Measurements from ENCODE around the gene ANXA2R. TPM values are rescaled to one million over a fixed set of nuclear protein-coding genes. Genes with fewer than 3 reads are reported as not detected.
A peak's percentile ranks its signal among the peaks of the same experiment; 100 is the strongest.
"Not testable (repeated sequence)": the region's sequence is repeated elsewhere in the genome, so short reads cannot be mapped to it uniquely, and the experiment has no call there.

Gene ANXA2R
- total RNA-seq, 1 donor from 2014 or later = 1.4 TPM

DNA sequence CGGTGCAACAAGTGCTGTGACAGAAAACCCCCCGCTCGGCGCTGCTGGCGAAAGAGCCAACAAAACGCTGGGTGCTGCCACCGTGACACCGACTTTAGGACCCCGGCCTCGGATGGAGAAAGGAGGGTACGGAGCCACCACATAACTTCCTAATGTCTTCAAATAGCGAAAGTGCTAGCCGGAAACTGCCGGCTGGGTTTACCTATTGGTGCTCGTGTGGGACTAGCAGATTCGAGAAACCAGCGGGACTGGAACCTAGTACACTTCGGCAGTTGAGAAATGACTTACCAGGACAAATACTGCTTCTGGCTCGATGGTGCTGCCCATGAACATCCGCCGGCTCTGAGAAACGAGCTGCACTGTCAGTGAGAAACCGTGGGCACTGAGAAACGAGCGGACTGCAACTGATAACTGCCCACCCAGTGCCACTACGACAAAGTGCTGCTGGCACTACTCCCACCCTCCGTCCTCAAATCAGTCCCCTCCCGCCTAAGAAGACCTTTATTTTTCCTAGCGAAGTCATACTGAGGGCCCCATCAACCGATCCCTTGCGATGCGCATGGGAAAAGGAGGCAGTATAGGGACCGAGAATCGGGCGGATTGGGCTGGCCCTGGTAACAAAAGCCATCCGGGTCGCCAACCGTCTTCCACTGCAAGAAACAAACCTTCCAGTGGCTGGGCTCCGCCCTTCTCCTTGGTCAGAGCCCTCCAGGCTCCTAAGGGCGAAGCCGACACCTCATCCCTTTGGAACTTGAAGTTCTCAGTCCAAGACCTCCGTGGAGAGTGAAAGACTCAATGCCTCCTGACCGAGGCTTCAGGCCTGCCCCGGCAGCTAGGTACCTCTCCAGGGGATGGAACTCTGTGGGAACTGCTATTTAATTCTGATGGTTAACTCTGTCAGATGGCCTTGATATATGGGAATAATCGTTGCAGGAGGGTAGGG lies 27.0 kb upstream of the ANXA2R start:
- H3K27ac Mint-ChIP-seq = peak overlapping the region; percentile 99
- DNase-seq (ENCODE audit: low spot score in 2 of 2, unreplicated experiment in 2 of 2) = peak; percentile 60 to 89
- peaks cover 26% of the 10 kb centered on the region for H3K4me1 Mint-ChIP-seq
- TF ChIP-seq, protein P1, sequence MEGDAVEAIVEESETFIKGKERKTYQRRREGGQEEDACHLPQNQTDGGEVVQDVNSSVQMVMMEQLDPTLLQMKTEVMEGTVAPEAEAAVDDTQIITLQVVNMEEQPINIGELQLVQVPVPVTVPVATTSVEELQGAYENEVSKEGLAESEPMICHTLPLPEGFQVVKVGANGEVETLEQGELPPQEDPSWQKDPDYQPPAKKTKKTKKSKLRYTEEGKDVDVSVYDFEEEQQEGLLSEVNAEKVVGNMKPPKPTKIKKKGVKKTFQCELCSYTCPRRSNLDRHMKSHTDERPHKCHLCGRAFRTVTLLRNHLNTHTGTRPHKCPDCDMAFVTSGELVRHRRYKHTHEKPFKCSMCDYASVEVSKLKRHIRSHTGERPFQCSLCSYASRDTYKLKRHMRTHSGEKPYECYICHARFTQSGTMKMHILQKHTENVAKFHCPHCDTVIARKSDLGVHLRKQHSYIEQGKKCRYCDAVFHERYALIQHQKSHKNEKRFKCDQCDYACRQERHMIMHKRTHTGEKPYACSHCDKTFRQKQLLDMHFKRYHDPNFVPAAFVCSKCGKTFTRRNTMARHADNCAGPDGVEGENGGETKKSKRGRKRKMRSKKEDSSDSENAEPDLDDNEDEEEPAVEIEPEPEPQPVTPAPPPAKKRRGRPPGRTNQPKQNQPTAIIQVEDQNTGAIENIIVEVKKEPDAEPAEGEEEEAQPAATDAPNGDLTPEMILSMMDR (IDR thresholded peaks at IDR 0.05; ENCODE audit: unreplicated experiment) = no peak
- H3K9me3 Mint-ChIP-seq = no peaks in the 10 kb centered on the region
- no peaks in the 10 kb centered on the region for H3K27me3 Mint-ChIP-seq (ENCODE audit: low read depth)
- peak overlapping the region; percentile 97 for H3K4me3 Mint-ChIP-seq
- H3K36me3 Mint-ChIP-seq = peaks cover 7% of the 10 kb centered on the region

DNA sequence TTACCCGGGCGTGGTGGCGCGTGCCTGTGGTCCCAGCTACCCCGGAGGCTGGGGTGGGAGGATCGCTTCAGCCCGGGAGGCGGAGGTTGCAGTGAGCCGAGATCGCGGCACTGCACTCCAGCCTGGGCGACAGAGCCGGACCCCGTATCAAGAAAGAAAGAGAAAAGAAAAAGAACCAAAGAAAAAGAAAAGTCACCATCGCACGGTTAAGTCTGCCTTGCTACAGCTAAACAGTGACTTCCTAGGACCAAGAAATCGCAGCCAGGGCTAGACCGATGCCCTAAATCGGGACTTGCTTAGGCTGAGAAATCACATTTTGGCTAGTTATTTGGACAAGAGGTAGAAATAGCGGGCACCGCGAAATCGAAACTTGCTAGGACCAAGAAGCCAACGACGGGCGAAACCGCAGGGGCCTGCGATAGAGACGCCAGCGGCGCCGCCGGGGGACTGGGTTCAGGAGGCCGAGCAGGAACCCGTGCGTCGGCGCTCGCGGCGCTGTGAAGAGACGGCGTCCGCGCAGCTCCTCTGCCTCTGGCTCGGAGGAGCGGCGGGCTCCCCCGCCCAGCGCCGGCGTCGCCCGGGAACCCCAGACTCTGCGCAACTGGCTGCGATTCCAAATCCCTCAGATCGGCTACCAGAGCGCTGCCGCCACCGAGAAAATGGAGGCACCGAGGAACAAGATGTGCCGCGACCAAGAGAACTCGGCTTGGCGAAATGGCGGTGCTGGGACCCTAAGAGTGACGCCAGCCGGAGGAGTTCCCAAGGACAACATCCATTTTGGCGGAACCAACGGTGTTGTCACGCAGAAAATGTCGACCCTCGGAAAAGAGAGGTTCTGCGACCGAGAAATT lies 26.1 kb upstream of the ANXA2R start:
- H3K9me3 Mint-ChIP-seq = no peaks in the 10 kb centered on the region
- peak overlapping the region; percentile 99 for H3K27ac Mint-ChIP-seq
- peak; percentile 42 to 77 for DNase-seq (ENCODE audit: low spot score in 2 of 2, unreplicated experiment in 2 of 2)
- TF ChIP-seq, protein P1 (IDR thresholded peaks at IDR 0.05; ENCODE audit: unreplicated experiment) = no peak
- peaks cover 26% of the 10 kb centered on the region for H3K4me1 Mint-ChIP-seq
- peaks cover 7% of the 10 kb centered on the region for H3K36me3 Mint-ChIP-seq
- no peaks in the 10 kb centered on the region for H3K27me3 Mint-ChIP-seq (ENCODE audit: low read depth)
- H3K4me3 Mint-ChIP-seq = peak overlapping the region; percentile 97

DNA sequence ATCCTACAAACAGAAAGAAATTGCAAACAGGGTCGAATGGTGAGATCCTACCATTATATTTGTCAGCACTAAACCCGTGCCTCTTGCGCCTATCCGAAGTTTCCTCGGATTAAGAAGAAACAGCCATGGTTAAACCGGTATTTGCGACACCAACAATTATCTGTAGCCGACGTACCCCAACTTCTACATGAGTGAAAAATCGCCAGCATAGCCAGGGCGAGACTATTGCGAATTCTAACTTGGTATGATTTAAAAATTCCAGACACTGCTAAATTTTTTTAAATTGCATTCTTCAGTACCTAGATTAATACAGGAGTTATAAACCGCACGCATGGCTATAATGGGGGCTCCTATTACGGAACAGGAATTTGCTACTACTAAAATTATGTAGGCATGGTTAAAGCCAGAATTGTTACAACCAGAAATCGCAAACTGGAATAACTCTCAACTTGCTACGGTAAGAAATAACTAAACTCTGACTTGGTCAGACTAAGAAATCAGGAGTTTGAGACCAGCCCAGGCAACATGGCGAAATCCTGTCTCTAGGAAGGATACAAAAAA lies 25.3 kb upstream of the ANXA2R start:
- Mint-ChIP-seq H3K4me1 (peaks cover 29% of the 10 kb centered on the region), H3K4me3 (peak overlapping the region; percentile 97), H3K27me3 (ENCODE audit: low read depth) (no peaks in the 10 kb centered on the region), H3K9me3 (no peaks in the 10 kb centered on the region), H3K27ac (peak overlapping the region; percentile 99), H3K36me3 (peaks cover 1% of the 10 kb centered on the region)
- TF ChIP-seq, protein P1 (IDR thresholded peaks at IDR 0.05; ENCODE audit: unreplicated experiment) = no peak
- DNase-seq (ENCODE audit: low spot score in 2 of 2, unreplicated experiment in 2 of 2) = no peak

DNA sequence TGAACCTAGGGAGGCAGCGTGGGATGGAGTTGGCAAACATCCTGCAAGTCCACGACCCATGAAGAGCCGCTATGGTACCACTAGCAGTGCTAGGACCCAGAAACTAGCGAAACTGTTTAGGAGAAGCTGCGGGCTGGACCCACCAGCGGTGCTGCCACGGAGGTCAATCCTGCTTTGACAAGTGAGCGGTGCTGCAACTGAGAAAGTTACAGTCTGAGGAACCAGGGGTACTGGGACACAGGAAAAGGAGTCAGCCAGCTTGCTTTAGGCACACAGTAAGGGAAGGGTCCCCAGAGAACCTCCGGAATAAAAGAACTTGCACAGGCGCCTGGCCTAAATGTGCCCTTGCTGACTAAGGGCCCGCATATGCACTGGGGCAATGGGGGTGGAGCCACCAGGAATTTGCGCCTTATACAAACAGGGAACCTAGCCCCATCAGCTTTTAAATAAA lies 23.6 kb upstream of the ANXA2R start:
- DNase-seq (ENCODE audit: low spot score in 2 of 2, unreplicated experiment in 2 of 2) = no peak
- TF ChIP-seq, protein P1 (IDR thresholded peaks at IDR 0.05; ENCODE audit: unreplicated experiment) = no peak
- Mint-ChIP-seq H3K36me3 (peaks cover 4% of the 10 kb centered on the region), H3K4me1 (peaks cover 26% of the 10 kb centered on the region), H3K27me3 (ENCODE audit: low read depth) (no peaks in the 10 kb centered on the region), H3K4me3 (peak overlapping the region; percentile 45), H3K9me3 (peaks cover 3% of the 10 kb centered on the region), H3K27ac (peak overlapping the region; percentile 87)

DNA sequence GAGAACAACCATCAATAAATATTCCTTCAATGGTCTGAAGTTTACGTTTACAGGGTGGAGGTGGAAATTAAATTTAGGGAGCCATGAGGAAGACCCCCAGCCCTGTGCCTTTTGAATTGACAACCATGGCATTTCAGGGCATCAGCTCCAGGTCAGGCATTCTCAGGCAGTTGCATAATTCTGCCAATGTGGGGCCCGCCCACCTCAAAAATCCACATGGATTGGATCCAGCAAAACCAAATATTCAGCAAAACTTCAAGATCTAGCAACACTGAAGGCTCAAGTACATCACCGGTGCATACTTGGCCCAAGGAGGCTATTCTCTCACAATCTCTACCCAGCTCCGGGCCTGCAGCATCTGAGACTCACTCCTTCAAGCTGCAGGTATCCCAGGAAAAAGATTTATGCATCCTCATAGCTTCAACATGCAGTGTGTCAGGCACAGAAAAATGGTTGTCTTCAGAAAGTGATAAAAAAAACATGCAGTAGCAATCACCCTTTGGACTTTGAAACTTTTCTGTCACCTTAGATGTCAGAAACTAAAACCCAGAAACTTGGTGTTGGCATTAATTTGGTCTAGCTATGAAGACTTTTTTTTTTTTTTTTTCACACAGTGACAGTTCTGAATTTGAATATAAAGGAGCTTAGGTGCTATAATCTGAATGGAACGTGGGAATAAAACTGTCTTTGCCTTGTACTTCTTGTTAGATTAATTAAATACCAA lies 21.4 kb upstream of the ANXA2R start:
- TF ChIP-seq, protein P1 (IDR thresholded peaks at IDR 0.05; ENCODE audit: unreplicated experiment) = no peak
- peaks cover 4% of the 10 kb centered on the region for H3K36me3 Mint-ChIP-seq
- no peak for DNase-seq (ENCODE audit: low spot score in 2 of 2, unreplicated experiment in 2 of 2)
- H3K4me1 Mint-ChIP-seq = peaks cover 21% of the 10 kb centered on the region
- H3K4me3 Mint-ChIP-seq = no peak overlapping the region
- H3K27me3 Mint-ChIP-seq (ENCODE audit: low read depth) = no peaks in the 10 kb centered on the region
- peaks cover 3% of the 10 kb centered on the region for H3K9me3 Mint-ChIP-seq
- peak overlapping the region; percentile 26 for H3K27ac Mint-ChIP-seq

DNA sequence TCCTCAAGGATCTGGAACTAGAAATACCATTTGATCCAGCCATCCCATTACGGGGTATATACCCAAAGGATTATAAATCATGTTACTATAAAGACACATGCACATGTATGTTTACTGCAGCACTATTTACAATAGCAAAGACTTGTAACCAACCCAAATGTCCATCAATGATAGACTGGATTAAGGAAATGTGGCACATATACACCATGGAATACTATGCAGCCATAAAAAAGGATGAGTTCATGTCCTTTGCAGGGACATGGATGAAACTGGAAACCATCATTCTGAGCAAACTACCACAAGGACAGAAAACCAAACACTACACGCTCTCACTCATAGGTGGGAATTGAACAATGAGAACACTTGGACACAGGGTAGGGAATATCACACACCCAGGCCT lies 19.9 kb upstream of the ANXA2R start:
- H3K27ac Mint-ChIP-seq; H3K4me3 Mint-ChIP-seq; DNase-seq (ENCODE audit: low spot score in 2 of 2, unreplicated experiment in 2 of 2); H3K27me3 Mint-ChIP-seq (ENCODE audit: low read depth): not testable (repeated sequence)
- H3K36me3 Mint-ChIP-seq = peaks cover 14% of the 10 kb centered on the region
- H3K4me1 Mint-ChIP-seq = peaks cover 21% of the 10 kb centered on the region
- H3K9me3 Mint-ChIP-seq = peaks cover 12% of the 10 kb centered on the region

DNA sequence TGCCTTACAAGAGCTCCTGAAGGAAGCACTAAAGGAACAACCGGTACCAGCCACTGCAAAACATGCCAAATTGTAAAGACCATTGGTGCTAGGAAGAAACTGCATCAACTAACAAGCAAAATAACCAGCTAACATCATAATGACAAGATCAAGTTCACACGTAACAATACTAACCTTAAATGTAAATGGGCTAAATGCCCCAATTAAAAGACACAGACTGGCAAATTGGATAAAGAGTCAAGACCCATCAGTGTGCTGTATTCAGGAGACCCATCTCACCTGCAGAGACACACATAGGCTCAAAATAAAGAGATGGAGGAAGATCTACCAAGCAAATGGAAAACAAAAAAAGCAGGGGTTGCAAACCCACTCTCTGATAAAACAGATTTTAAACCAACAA lies 15.0 kb upstream of the ANXA2R start:
- not testable (repeated sequence) for H3K27me3 Mint-ChIP-seq (ENCODE audit: low read depth); DNase-seq (ENCODE audit: low spot score in 2 of 2, unreplicated experiment in 2 of 2); H3K4me3 Mint-ChIP-seq; H3K27ac Mint-ChIP-seq
- Mint-ChIP-seq H3K36me3 (peaks cover 23% of the 10 kb centered on the region), H3K4me1 (peaks cover 15% of the 10 kb centered on the region), H3K9me3 (peaks cover 17% of the 10 kb centered on the region)

All from mesothelial cell of epicardium (in vitro differentiated cells).